HEK293 (cell line): ENCODE data around the gene CSNK2A1.
A peak's percentile ranks its signal among the peaks of the same experiment; 100 is the strongest.

Experiments
- CTCF ChIA-PET: fragments of 350-600 bp; formaldehyde crosslinking; extraction: SDS; loops from one replicate; lab custom pipeline; 2021; ENCODE audit warnings: antibody characterized with exemption; lab: Yijun Ruan, JAX
- POLR2A ChIA-PET: fragments of 300-600 bp; formaldehyde crosslinking; extraction: SDS; loops from one replicate; lab custom pipeline; 2020; ENCODE audit warnings: antibody characterized with exemption, inconsistent platforms; lab: Yijun Ruan, JAX
- H3K27ac ChIP-seq: fragments of 200-500 bp; sonication (Bioruptor generic); 2 replicates; pipeline ENCODE4 v1.5.1; 2014; ENCODE audit warnings: low read depth, low read length, control low read depth, inconsistent platforms; ENCODE audit errors: extremely low read depth
- H3K36me3 ChIP-seq, 2 experiments: fragments of 200-500 bp in 1 of 2; sonication (Bioruptor generic) in 1 of 2; 1 replicate in 1 of 2; 2 replicates in 1 of 2; pipeline ENCODE4 v1.5.1; 2014 to 2017; ENCODE audit warnings: inconsistent platforms in 2 of 2, low read length in 2 of 2; ENCODE audit not compliant: control insufficient read depth in 2 of 2, insufficient read depth in 1 of 2
- H3K4me1 ChIP-seq: fragments of 200-500 bp; sonication (Bioruptor generic); 2 replicates; pipeline ENCODE4 v1.5.1; 2014; ENCODE audit warnings: mild to moderate bottlenecking, low read length, inconsistent platforms; ENCODE audit not compliant: control insufficient read depth, insufficient read depth
- H3K4me3 ChIP-seq: 2 replicates; pipeline ENCODE4 v1.5.1; 2011; ENCODE audit warnings: low read depth, mild to moderate bottlenecking, control low read depth, low read length, moderate library complexity
- H3K9me3 ChIP-seq: fragments of 200-500 bp; sonication (Bioruptor generic); 2 replicates; pipeline ENCODE4 v1.5.1; 2014; ENCODE audit warnings: low read depth, low read length, inconsistent platforms; ENCODE audit not compliant: control insufficient read depth, insufficient read depth
- CTCF ChIP-seq: fragments of 450-650 bp; formaldehyde crosslinking; IDR thresholded peaks from 2 replicates; pipeline ENCODE4 v1.5.1; 2016; ENCODE audit warnings: missing biosample characterization, missing genetic modification characterization
- GLIS1 ChIP-seq: fragments of 450-650 bp; formaldehyde crosslinking; IDR thresholded peaks from 2 replicates; pipeline ENCODE4 v1.5.1; 2016; ENCODE audit warnings: missing biosample characterization, missing genetic modification characterization
- KLF1 ChIP-seq: fragments of 450-650 bp; formaldehyde crosslinking; IDR thresholded peaks from 2 replicates; pipeline ENCODE4 v1.5.1; 2016; ENCODE audit warnings: missing biosample characterization, missing genetic modification characterization
- MEIS1 ChIP-seq: sonication (generic); formaldehyde crosslinking; IDR thresholded peaks from 2 replicates; pipeline ENCODE4 v1.8.1; 2022; ENCODE audit warnings: missing genetic modification reagents, mild to moderate bottlenecking, borderline replicate concordance
- TRIM28 ChIP-seq: IDR thresholded peaks from 2 replicates; pipeline ENCODE4 v1.6.1; 2011; ENCODE audit warnings: low read length, control low read depth, borderline replicate concordance
- TSHZ1 ChIP-seq: fragments of 450-650 bp; formaldehyde crosslinking; IDR thresholded peaks from 2 replicates; pipeline ENCODE4 v1.5.1; 2016; ENCODE audit warnings: missing biosample characterization, missing genetic modification characterization, borderline replicate concordance
- ZBTB10 ChIP-seq: fragments of 450-650 bp; formaldehyde crosslinking; IDR thresholded peaks from 2 replicates; pipeline ENCODE4 v1.5.1; 2016; ENCODE audit warnings: missing biosample characterization, missing genetic modification characterization
- ZBTB17 ChIP-seq: fragments of 450-650 bp; formaldehyde crosslinking; IDR thresholded peaks from 2 replicates; pipeline ENCODE4 v1.5.1; 2016; ENCODE audit warnings: missing biosample characterization, missing genetic modification characterization
- ZNF16 ChIP-seq: fragments of 450-650 bp; formaldehyde crosslinking; IDR thresholded peaks from 2 replicates; pipeline ENCODE4 v1.5.1; 2016; ENCODE audit warnings: low read depth, missing biosample characterization, missing genetic modification characterization
- ZNF214 ChIP-seq: fragments of 450-650 bp; formaldehyde crosslinking; IDR thresholded peaks from 2 replicates; pipeline ENCODE4 v1.5.1; 2017; ENCODE audit warnings: missing biosample characterization, mild to moderate bottlenecking, missing genetic modification characterization, borderline replicate concordance
- ZNF473 ChIP-seq: fragments of 450-650 bp; formaldehyde crosslinking; IDR thresholded peaks from 2 replicates; pipeline ENCODE4 v1.5.1; 2017; ENCODE audit warnings: missing biosample characterization, missing genetic modification characterization
- ZNF488 ChIP-seq: fragments of 450-650 bp; formaldehyde crosslinking; IDR thresholded peaks from 2 replicates; pipeline ENCODE4 v1.5.1; 2016; ENCODE audit warnings: missing biosample characterization, missing genetic modification characterization
- ZNF510 ChIP-seq: fragments of 450-650 bp; formaldehyde crosslinking; IDR thresholded peaks from 2 replicates; pipeline ENCODE4 v1.5.1; 2018; ENCODE audit warnings: mild to moderate bottlenecking, missing genetic modification characterization, missing biosample characterization; ENCODE audit not compliant: insufficient replicate concordance
- ZNF571 ChIP-seq: fragments of 450-650 bp; formaldehyde crosslinking; IDR thresholded peaks from 2 replicates; pipeline ENCODE4 v1.5.0; 2017; ENCODE audit warnings: missing biosample characterization, missing genetic modification characterization
- ZNF585B ChIP-seq: fragments of 450-650 bp; formaldehyde crosslinking; IDR thresholded peaks from 2 replicates; pipeline ENCODE4 v1.5.1; 2016; ENCODE audit warnings: missing biosample characterization, missing genetic modification characterization
- ZNF654 ChIP-seq: fragments of 450-650 bp; formaldehyde crosslinking; IDR thresholded peaks from 2 replicates; pipeline ENCODE4 v1.5.1; 2016; ENCODE audit warnings: low read depth, missing biosample characterization, missing genetic modification characterization
- ZNF658 ChIP-seq: fragments of 450-650 bp; formaldehyde crosslinking; IDR thresholded peaks from 2 replicates; pipeline ENCODE4; 2016; ENCODE audit warnings: missing biosample characterization, missing genetic modification characterization

The CSNK2A1 gene

GRCh38 chr20:560680-561079, 17.1 kb upstream of the CSNK2A1 start:
- POLR2A ChIA-PET = interaction anchor here (1.6 kb wide), 1 partner anchor 92 kb away, joined by 3 read pairs; the partner anchor contains the start of gene SRXN1
- no peak overlapping the region for H3K4me3 ChIP-seq
- H3K9me3 ChIP-seq = no peaks in the 10 kb centered on the region
- TF ChIP-seq CTCF = 0 out of 2 replicates have a peak, but pooled peaks have one; percentile 18
- peak; percentile 17; the same call in 1 of the 2 replicates for TF ChIP-seq ZNF654 (tag by site-specific recombination)
- peak; percentile 27; the same call in 1 of the 2 replicates for TF ChIP-seq ZBTB17 (tag by site-specific recombination)
- no peak for TF ChIP-seq KLF1 (tag by site-specific recombination)
- peak; percentile 83 for TF ChIP-seq GLIS1 (tag by site-specific recombination)
- TF ChIP-seq, all 188 proteins: peak for 4
- H3K4me1 ChIP-seq = peaks cover under 1% of the 10 kb centered on the region; the same call in 1 of the 2 replicates
- no peak overlapping the region for H3K27ac ChIP-seq
- CTCF ChIA-PET = interaction anchor here (0.6 to 7.9 kb wide), 27 partner anchors 10 to 526 kb away, joined by 3 to 130 read pairs (median 4); partner anchors contain the start of gene SLC52A3
- no peaks in the 10 kb centered on the region for H3K36me3 ChIP-seq

- POLR2A ChIA-PET = no interaction called here
- Histone ChIP-seq H3K9me3 (no peaks in the 10 kb centered on the region), H3K36me3 (no peaks in the 10 kb centered on the region), H3K27ac (no peak overlapping the region), H3K4me3 (no peak overlapping the region), H3K4me1 (peaks cover 6% of the 10 kb centered on the region)
- TF ChIP-seq TRIM28 (no peak), ZNF571 (tag by site-specific recombination) (no peak), ZNF658 (tag by site-specific recombination) (no peak), ZNF510 (tag by site-specific recombination) (no peak), ZNF214 (no peak), ZNF585B (tag by site-specific recombination) (no peak), TSHZ1 (tag by site-specific recombination) (no peak), ZNF473 (tag by site-specific recombination) (no peak), MEIS1 (CRISPR knock-in tag) (no peak), ZNF16 (tag by site-specific recombination) (no peak), ZBTB10 (tag by site-specific recombination) (no peak), ZNF488 (tag by site-specific recombination) (no peak)
- CTCF ChIA-PET = interaction anchor here (4.4 kb wide), 1 partner anchor 87 kb away, joined by 20 read pairs; no protein-coding TSS in a partner anchor
Observed at GRCh38 chr20:558117-558516, 14.5 kb upstream of the CSNK2A1 start.
